Measurements from ENCODE around the gene CRISP3.

GRCh38 chr6:49790341-49790740 is 46.2 kb upstream of the CRISP3 start:
- no peak for TF ChIP-seq CTCF (tag by site-specific recombination; IDR thresholded peaks at IDR 0.05)
- TF ChIP-seq ZNF645 (tag by site-specific recombination; IDR thresholded peaks at IDR 0.05), result no peak
- no peak for TF ChIP-seq ZNF146 (tag by site-specific recombination; IDR thresholded peaks at IDR 0.05)
- TF ChIP-seq GFI1B (tag by site-specific recombination; IDR thresholded peaks at IDR 0.05), result no peak
- no peak for TF ChIP-seq ZNF513 (tag by site-specific recombination; IDR thresholded peaks at IDR 0.05)
- TF ChIP-seq ZNF654 (tag by site-specific recombination; IDR thresholded peaks at IDR 0.05; ENCODE audit: low read depth), result no peak
- TF ChIP-seq ZNF175 (tag by site-specific recombination; IDR thresholded peaks at IDR 0.05), result no peak

Data from HEK293 (cell line).